ENCODE data around the gene NHLRC2.
"Not testable (repeated sequence)": the region's sequence is repeated elsewhere in the genome, so short reads cannot be mapped to it uniquely, and the experiment has no call there.

GRCh38 chr10:113821306-113821705, 33.2 kb upstream of the NHLRC2 start:
- not testable (repeated sequence) for TF ChIP-seq JUNB (CRISPR knock-in tag; IDR thresholded peaks at IDR 0.05; ENCODE audit: borderline replicate concordance); KAT8 (CRISPR knock-in tag; IDR thresholded peaks at IDR 0.05); ELF1 (CRISPR knock-in tag; IDR thresholded peaks at IDR 0.05); SNAPC5 (CRISPR knock-in tag; IDR thresholded peaks at IDR 0.05; ENCODE audit: borderline replicate concordance); HCFC1 (IDR thresholded peaks at IDR 0.05; ENCODE audit: low read depth, low read length); U2AF1 (optimal IDR thresholded peaks at IDR 0.05; ENCODE audit: low read depth, low read length)
